GM21423 (cell line): Measurements from ENCODE around the gene FSTL4.

Experiments
- ATAC-seq: cut with Tn5 transposase; IDR thresholded peaks from one replicate; pipeline ENCODE4 v1.9.1; 2021; ENCODE audit warnings: mild to moderate bottlenecking, moderate library complexity; ENCODE audit not compliant: unreplicated experiment

Gene FSTL4

GRCh38 chr5:133371371-133372155 lies 240.8 kb downstream of the FSTL4 start:
- no peak for ATAC-seq

GRCh38 chr5:133370904-133371303 lies 241.4 kb downstream of the FSTL4 start:
- no peak for ATAC-seq

- no peak for ATAC-seq
Observed at GRCh38 chr5:133370036-133370831, 242.1 kb downstream of the FSTL4 start.

- no peak for ATAC-seq
Observed at GRCh38 chr5:133368916-133369783, 243.2 kb downstream of the FSTL4 start.

- ATAC-seq: no peak
Observed at GRCh38 chr5:133367984-133368383, 244.4 kb downstream of the FSTL4 start.

GRCh38 chr5:133367071-133367786 lies 245.1 kb downstream of the FSTL4 start:
- ATAC-seq: no peak

GRCh38 chr5:133366438-133366837 lies 245.9 kb downstream of the FSTL4 start:
- no peak for ATAC-seq

- ATAC-seq: no peak
Observed at GRCh38 chr5:133365738-133366137, 246.6 kb downstream of the FSTL4 start.

GRCh38 chr5:133364936-133365707 lies 247.2 kb downstream of the FSTL4 start:
- no peak for ATAC-seq

- ATAC-seq: no peak
Observed at GRCh38 chr5:133363807-133364587, 248.3 kb downstream of the FSTL4 start.

- no peak for ATAC-seq
Observed at GRCh38 chr5:133362438-133362837, 249.9 kb downstream of the FSTL4 start.

GRCh38 chr5:133361922-133362321 lies 250.4 kb downstream of the FSTL4 start:
- no peak for ATAC-seq

GRCh38 chr5:133360693-133361472 lies 251.5 kb downstream of the FSTL4 start:
- no peak for ATAC-seq

GRCh38 chr5:133359861-133360260 lies 252.5 kb downstream of the FSTL4 start:
- ATAC-seq: no peak

- ATAC-seq: no peak
Observed at GRCh38 chr5:133358271-133358670, 254.1 kb downstream of the FSTL4 start.

GRCh38 chr5:133357758-133358157 lies 254.6 kb downstream of the FSTL4 start:
- ATAC-seq: no peak

- ATAC-seq: no peak
Observed at GRCh38 chr5:133356984-133357421, 255.3 kb downstream of the FSTL4 start.

GRCh38 chr5:133356396-133356983 lies 255.9 kb downstream of the FSTL4 start:
- no peak for ATAC-seq
